Lower leg skin (tissue), 3 donors: ENCODE measurements around the gene CDKAL1.

Source experiments
- POLR2A ChIP-seq, 2 donors: fragments of 450-650 bp; IDR thresholded peaks; one replicate each; pipeline ENCODE4 v1.6.1; 2016 to 2017; ENCODE audit warnings: antibody characterized with exemption in 2 of 2, mild to moderate bottlenecking in 1 of 2, moderate library complexity in 1 of 2
- TF ChIP-seq, protein P1 (sequence below), 3 donors: fragments of 450-650 bp; IDR thresholded peaks; one replicate each; pipeline ENCODE4 v1.5.1; 2016; ENCODE audit warnings: antibody characterized with exemption in 3 of 3, mild to moderate bottlenecking in 3 of 3, moderate library complexity in 2 of 3

DNA sequence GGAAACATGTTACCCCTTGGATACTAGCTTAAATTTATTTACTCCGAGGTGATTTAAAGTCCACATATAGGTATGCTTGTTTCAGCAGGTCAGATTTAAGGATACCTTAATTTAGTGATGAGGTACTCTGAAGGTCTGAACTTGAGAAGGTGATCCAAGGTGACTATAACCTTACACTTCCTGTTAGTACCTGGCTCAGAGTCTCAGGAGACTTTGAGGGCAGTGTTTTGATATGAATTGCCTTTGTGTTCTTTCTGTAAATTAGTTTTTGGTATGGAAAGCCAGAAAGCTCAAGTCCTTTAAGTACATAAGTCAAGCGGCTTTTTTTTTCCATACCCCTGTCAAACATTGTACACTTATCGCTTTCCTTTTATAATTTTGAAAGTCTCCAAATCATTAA is 489.0 kb downstream of the CDKAL1 start:
- TF ChIP-seq, protein P1, sequence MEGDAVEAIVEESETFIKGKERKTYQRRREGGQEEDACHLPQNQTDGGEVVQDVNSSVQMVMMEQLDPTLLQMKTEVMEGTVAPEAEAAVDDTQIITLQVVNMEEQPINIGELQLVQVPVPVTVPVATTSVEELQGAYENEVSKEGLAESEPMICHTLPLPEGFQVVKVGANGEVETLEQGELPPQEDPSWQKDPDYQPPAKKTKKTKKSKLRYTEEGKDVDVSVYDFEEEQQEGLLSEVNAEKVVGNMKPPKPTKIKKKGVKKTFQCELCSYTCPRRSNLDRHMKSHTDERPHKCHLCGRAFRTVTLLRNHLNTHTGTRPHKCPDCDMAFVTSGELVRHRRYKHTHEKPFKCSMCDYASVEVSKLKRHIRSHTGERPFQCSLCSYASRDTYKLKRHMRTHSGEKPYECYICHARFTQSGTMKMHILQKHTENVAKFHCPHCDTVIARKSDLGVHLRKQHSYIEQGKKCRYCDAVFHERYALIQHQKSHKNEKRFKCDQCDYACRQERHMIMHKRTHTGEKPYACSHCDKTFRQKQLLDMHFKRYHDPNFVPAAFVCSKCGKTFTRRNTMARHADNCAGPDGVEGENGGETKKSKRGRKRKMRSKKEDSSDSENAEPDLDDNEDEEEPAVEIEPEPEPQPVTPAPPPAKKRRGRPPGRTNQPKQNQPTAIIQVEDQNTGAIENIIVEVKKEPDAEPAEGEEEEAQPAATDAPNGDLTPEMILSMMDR (IDR thresholded peaks at IDR 0.05), result no peak
- TF ChIP-seq POLR2A (IDR thresholded peaks at IDR 0.05), result no peak
